ENCODE measurements around the gene SCYGR3. TPM values are rescaled to one million over a fixed set of nuclear protein-coding genes. Genes with fewer than 3 reads are reported as not detected.
"Not testable (repeated sequence)": the region's sequence is repeated elsewhere in the genome, so short reads cannot be mapped to it uniquely, and the experiment has no call there.

Gene SCYGR3
- total and polyA plus RNA-seq, 7 donors, result not detected

GRCh38 chr2:227602358-227602757 lies 12.3 kb downstream of the SCYGR3 start:
- no peaks in the 10 kb centered on the region for H3K4me1 ChIP-seq
- no peak for DNase-seq
- no peaks in the 10 kb centered on the region for H3K9me3 ChIP-seq
- intact Hi-C loops (cut with DNase I), result no loop called here
- H3K36me3 ChIP-seq, result no peaks in the 10 kb centered on the region
- 19 to 49% methylated on average over 3 of the region's 3 CpGs for WGBS, 2 donors
- no peak overlapping the region for H3K4me3 ChIP-seq
- H3K27me3 ChIP-seq, result no peaks in the 10 kb centered on the region
- TF ChIP-seq POLR2AphosphoS5 (IDR thresholded peaks at IDR 0.05) (no peak), POLR2A (IDR thresholded peaks at IDR 0.05) (no peak), EP300 (IDR thresholded peaks at IDR 0.05) (no peak), CTCF (IDR thresholded peaks at IDR 0.05) (no peak)
- no peak overlapping the region for H3K27ac ChIP-seq

- 72 to 86% methylated on average over 16 of the region's 16 CpGs for WGBS, 2 donors
- H3K4me1 ChIP-seq; H3K27me3 ChIP-seq; DNase-seq; intact Hi-C loops (cut with DNase I); H3K27ac ChIP-seq; H3K4me3 ChIP-seq; H3K9me3 ChIP-seq; H3K36me3 ChIP-seq: not testable (repeated sequence)
Measured at GRCh38 chr2:227598835-227599503, 15.7 kb downstream of the SCYGR3 start, which contains the start of gene SCYGR2. SCYGR2 (plus strand) TSS chr2:227598893; CDS start chr2:227598893, 0 bp downstream.

GRCh38 chr2:227597998-227598397 lies 16.6 kb downstream of the SCYGR3 start:
- no peak overlapping the region for H3K27ac ChIP-seq
- no peak overlapping the region for H3K4me3 ChIP-seq
- TF ChIP-seq POLR2AphosphoS5 (IDR thresholded peaks at IDR 0.05), result no peak
- no peak for TF ChIP-seq CTCF (IDR thresholded peaks at IDR 0.05)
- no peak for TF ChIP-seq POLR2A (IDR thresholded peaks at IDR 0.05)
- no peak for TF ChIP-seq EP300 (IDR thresholded peaks at IDR 0.05)
- intact Hi-C loops (cut with DNase I), result no loop called here
- H3K27me3 ChIP-seq, result no peaks in the 10 kb centered on the region
- H3K36me3 ChIP-seq, result no peaks in the 10 kb centered on the region
- WGBS, 2 donors, result 76 to 81% methylated on average over 4 of the region's 4 CpGs
- no peaks in the 10 kb centered on the region for H3K4me1 ChIP-seq
- DNase-seq, result no peak
- no peaks in the 10 kb centered on the region for H3K9me3 ChIP-seq

GRCh38 chr2:227597036-227597435 lies 17.6 kb downstream of the SCYGR3 start:
- Histone ChIP-seq H3K36me3 (no peaks in the 10 kb centered on the region), H3K9me3 (no peaks in the 10 kb centered on the region), H3K4me1 (no peaks in the 10 kb centered on the region), H3K27me3 (no peaks in the 10 kb centered on the region), H3K27ac (no peak overlapping the region), H3K4me3 (no peak overlapping the region)
- TF ChIP-seq POLR2AphosphoS5 (IDR thresholded peaks at IDR 0.05), result no peak
- DNase-seq, result no peak
- intact Hi-C loops (cut with DNase I), result no loop called here

- no peak overlapping the region for H3K27ac ChIP-seq
- TF ChIP-seq CTCF (IDR thresholded peaks at IDR 0.05) (no peak), POLR2AphosphoS5 (IDR thresholded peaks at IDR 0.05) (no peak), EP300 (IDR thresholded peaks at IDR 0.05) (no peak), POLR2A (IDR thresholded peaks at IDR 0.05) (no peak)
- intact Hi-C loops (cut with DNase I), result no loop called here
- DNase-seq, result no peak
- no peak overlapping the region for H3K4me3 ChIP-seq
- no peaks in the 10 kb centered on the region for H3K36me3 ChIP-seq
- 64 to 78% methylated on average over 4 of the region's 4 CpGs for WGBS, 2 donors
- no peaks in the 10 kb centered on the region for H3K4me1 ChIP-seq
- H3K9me3 ChIP-seq, result no peaks in the 10 kb centered on the region
- H3K27me3 ChIP-seq, result no peaks in the 10 kb centered on the region
Measured at GRCh38 chr2:227595797-227596196, 18.8 kb downstream of the SCYGR3 start.

Measured in sigmoid colon (tissue), 7 donors.